ENCODE measurements around the gene TTC16.
"Not testable (repeated sequence)": the region's sequence is repeated elsewhere in the genome, so short reads cannot be mapped to it uniquely, and the experiment has no call there.

Gene TTC16

GRCh38 chr9:127780126-127780885, 64.4 kb downstream of the TTC16 start:
- in situ Hi-C loops (cut with MboI; ENCODE audit: low sequenced_read_pairs): no loop called here

GRCh38 chr9:127780909-127781308, 65.0 kb downstream of the TTC16 start:
- in situ Hi-C loops (cut with MboI; ENCODE audit: low sequenced_read_pairs): not testable (repeated sequence)

Data from hTERT RPE-1 (cell line).